ENCODE data around the gene KRTAP2-4.
"Not testable (repeated sequence)": the region's sequence is repeated elsewhere in the genome, so short reads cannot be mapped to it uniquely, and the experiment has no call there.

Gene KRTAP2-4

DNA sequence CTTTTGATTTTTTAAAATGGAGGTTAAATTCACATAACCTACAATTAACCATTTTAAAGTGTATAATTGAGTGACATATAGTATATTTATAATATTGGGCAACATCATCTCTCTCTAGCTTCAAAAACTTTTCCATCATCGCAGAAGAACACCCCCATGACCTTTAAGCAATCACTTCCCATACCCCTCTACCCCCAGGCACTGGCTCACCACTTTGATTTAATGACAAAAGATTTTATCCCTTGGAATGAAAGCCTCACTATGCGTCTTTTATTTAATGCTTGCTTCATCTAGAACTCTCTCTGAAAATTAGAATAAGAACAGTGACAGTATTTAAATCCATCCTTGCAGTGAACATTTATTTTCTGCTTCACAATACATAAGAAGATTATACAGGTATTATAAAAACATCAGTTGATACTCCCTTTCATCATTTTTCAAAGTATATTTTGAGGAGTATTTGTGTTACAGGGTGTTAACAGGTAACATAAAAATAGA is 27.8 kb downstream of the KRTAP2-4 start:
- no peak for DNase-seq (ENCODE audit: low spot score)

DNA sequence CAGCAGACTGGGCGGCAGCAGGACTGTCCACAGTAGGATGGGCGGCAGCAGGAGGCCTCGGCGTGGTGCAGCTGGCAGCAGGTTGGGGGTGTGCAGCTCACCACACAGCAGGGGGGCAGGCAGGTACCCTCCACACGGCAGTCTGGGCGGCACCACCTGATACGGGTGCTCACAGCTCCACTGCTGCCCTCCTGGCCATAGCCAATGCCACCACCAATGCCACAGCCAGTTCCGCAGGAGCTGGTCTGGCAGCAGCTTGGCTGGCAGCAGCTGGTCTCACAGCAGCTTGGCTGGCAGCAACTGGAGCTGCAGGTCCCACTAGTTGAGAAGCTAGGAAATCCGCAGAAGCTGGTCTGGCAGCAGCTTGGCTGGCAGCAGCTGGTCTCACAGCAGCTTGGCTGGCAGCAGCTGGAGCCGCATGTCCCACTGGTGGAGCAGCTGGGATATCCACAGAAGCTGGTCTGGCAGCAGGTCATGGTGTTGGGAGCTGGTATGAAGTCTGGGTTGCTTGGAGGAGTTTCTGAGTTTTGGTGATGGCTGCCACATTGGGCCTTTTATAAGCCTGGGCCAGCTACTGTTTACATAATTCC is 31.2 kb downstream of the KRTAP2-4 start, which contains the start of gene KRTAP1-3:
KRTAP1-3 (minus strand) TSS at position 529 of the 590 bp plus-strand sequence; CDS start at position 476, 53 bp downstream.
- not testable (repeated sequence) for DNase-seq (ENCODE audit: low spot score)

DNA sequence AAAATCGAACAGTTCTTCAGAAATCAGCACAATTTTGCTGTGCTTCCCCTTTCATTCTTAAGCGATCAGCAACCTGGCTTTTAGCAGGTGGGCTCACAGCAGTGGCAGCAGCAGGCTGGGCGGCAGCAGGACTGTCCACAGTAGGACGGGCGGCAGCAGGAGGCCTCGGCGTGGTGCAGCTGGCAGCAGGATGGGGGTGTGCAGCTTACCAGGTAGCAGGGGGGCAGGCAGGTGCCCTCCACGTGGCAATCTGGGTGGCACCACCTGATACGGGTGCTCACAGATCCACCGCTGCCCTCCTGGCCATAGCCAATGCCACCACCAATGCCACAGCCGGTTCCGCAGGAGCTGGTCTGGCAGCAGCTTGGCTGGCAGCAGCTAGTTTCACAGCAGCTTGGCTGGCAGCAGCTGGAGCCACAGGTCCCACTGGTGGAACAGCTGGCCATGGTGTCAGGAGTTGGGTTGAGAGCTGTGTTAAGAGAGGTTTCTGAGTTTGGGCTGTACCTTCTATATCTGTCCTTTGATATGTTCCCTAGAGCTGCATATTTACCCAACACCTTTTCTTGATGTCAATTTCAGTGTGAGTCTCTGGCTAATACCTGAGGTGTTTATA is 35.9 kb downstream of the KRTAP2-4 start, which contains the start of gene KRTAP1-4:
KRTAP1-4 (minus strand) TSS at position 563 of the 613 bp plus-strand sequence; CDS start at position 446, 117 bp downstream.
- DNase-seq (ENCODE audit: low spot score) = no peak

DNA sequence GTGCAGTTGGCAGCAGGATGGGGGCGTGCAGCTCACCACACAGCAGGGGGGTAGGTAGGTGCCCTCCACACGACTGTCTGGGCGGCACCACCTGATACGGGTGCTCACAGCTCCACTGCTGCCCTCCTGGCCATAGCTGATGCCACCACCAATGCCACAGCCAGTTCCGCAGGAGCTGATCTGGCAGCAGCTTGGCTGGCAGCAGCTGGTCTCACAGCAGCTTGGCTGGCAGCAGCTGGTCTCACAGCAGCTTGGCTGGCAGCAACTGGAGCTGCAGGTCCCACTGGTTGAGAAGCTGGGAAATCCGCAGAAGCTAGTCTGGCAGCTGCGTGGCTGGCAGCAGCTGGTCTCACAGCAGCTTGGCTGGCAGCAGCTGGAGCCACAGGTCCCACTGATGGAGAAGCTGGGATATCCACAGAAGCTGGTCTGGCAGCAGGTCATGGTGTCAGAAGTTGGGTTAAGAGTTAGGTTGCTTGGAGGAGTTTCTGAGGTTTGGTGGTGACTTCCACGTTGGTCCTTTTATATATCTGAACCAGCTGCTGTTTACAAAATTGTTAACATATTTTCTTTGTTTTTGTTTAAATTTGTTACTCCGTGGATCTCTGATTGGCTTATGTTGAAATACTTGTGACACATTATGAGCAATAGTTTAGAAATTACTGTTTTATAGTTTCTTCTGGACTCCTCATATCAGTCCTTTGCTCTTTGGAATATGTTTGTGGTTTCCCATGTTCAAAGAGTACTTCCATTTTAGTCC is 38.8 kb downstream of the KRTAP2-4 start, which contains the start of gene KRTAP1-5:
KRTAP1-5 (minus strand) TSS at position 494 of the 757 bp plus-strand sequence; CDS start at position 441, 53 bp downstream.
- no peak for DNase-seq (ENCODE audit: low spot score)

DNA sequence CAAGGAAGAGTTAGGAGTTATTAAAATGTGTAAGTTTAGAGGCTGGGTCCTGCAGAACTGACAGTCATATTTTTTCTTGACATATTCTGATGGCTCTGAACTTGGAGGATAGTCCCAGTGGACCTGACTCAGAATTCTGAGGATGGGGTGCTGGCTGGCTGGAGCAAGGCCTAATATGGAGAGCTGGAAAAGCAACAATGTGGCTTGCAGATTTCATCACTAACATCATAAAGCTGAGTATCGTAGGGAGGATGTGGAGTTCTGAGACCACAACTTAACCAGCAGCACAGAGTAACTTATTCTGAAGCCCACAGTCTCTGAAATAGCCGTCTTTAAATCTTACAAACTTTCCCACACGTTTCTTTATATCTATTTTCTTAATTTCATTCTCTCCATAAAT is 41.0 kb downstream of the KRTAP2-4 start:
- DNase-seq (ENCODE audit: low spot score) = no peak

DNA sequence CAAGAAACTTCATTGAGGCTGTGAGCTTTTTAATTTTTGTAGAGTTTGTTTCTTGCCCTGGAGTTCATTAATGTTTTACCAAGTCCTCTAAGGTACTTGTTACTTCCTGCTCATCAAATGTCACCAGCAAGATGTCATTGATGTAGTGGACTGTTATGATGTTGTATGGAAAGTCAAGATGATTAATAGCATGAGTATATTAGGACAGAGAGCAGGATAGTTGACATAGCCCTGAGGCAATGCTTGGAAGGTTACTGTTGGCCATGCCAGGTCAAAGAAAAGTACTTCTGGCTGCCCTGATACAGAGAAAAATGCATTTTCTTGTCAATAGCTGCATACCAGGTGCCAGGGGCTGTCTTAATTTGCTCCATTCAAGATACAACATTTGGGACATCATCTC is 45.3 kb downstream of the KRTAP2-4 start:
- DNase-seq (ENCODE audit: low spot score) = no peak

DNA sequence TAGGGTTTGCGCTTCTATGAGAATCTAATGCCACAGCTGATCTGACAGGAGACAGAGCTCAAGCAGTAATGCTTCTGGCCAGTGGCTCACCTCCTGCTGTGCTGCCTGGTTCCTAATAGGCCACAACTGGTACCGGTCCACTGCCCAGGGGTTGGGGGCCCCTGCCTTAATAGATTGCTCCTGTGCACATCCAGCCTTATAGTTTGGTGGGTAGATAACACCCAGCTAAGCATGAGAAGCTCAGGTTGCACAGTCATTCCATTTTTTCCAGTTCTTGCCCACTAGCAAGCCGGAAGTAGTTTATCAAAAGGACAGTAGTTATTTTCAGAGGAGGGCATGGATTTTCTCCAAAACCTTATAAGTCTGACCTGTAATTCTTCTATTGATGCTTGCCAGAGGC is 46.3 kb downstream of the KRTAP2-4 start:
- no peak for DNase-seq (ENCODE audit: low spot score)

DNA sequence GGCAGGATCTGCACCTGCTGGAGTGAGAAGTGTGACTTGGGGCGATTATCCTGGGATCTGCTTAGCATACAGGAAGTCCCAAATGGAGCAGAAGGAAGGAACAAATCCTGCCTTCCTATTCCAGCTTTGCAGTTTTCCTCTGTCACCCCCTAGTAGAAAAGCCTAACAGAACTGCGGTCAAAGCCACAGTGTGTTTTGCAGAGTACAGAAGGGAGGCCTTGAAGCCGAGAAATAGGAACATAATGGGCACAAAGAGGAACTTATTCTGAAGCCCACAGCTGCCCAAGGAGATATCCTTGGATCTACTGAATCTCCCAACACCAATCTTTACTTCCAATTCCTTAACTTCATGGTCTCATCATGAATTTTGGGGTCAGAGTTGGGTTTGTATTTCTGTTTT is 47.1 kb downstream of the KRTAP2-4 start:
- DNase-seq (ENCODE audit: low spot score) = no peak

DNA sequence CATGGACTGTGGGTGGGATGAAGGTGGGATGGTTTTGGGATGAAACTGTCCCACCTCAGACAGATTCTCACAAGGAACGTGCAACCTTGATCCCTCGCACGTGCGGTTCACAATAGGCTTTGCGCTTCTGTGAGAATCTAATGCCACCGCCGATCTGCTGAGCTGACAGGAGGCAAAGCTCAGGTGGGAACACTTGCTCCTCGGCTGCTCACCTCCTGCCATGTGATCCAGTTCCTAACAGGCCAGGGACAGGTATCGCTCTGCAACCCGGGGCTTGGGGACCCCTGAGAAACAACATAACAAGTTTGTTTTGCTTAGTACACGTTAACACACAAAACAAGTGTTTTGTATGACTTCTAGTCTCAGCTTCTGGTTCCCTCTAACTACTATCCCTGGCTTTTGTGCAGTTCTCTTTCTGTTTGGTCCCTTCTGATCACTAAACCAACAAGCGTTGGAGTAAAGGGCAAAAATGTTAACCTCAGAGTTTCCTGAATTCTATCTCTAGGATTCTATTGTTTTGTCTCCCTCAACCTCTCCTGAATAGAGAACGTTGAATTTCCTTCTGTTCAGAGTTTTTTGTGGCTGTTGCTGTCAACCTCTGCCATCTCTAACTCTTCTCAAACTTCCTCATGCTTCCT is 49.0 kb downstream of the KRTAP2-4 start:
- DNase-seq (ENCODE audit: low spot score) = no peak

DNA sequence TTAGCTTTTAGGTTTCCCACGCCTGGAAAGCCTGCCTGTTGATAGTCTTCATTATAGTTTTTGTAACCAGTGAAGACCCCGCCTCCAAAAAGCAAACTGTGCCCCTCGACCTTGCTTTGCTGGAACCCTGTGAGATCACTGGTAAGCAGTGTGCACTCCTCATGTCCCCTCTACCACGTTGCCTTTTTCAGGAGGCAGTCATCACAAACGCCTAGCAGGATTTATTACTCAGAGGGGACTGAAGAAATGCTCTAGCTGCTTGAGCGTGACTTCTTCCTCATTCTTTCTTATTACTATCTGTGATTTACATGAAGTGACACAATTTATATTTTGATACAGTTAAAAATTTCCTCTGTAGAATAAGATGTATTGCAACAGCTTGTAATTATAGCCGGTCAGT is 50.2 kb downstream of the KRTAP2-4 start:
- no peak for DNase-seq (ENCODE audit: low spot score)

Measured in LoVo (cell line).